IMR-90 (cell line): Measurements from ENCODE around the gene RAF1. TPM values are rescaled to one million over a fixed set of nuclear protein-coding genes. Genes with fewer than 3 reads are reported as not detected.

Source experiments
- ATAC-seq: fragments of 200-7000 bp; cut with Tn5 transposase; 2 replicates; pipeline ENCODE4 v1.9.1; 2020; ENCODE audit warnings: low read depth, mild to moderate bottlenecking, moderate library complexity
- BruUV-seq: library from RNA; stranded (reverse); fragments of 400-500 nt; replicated peaks from 2 replicates; lab custom pipeline; 2021; lab: Mats Ljungman, UMichigan
- CTCF ChIA-PET: fragments of 300-600 bp; formaldehyde crosslinking; extraction: SDS; loops from one replicate; lab custom pipeline; 2021; ENCODE audit warnings: antibody characterized with exemption; lab: Yijun Ruan, JAX
- POLR2A ChIA-PET: fragments of 300-600 bp; sonication (Branson Sonifier 250); formaldehyde crosslinking; loops from one replicate; lab custom pipeline; 2022; ENCODE audit warnings: antibody characterized with exemption; ENCODE audit not compliant: unreplicated experiment; lab: Charles Lee
- DNase-seq: peaks from one replicate; pipeline ENCODE4 v3.0.0; 2013
- H2AFZ ChIP-seq: replicated peaks from 2 replicates; pipeline ENCODE3; 2013; ENCODE audit warnings: low read length, mild to moderate bottlenecking; ENCODE audit not compliant: poor library complexity
- H2AK5ac ChIP-seq: 2 replicates; pipeline ENCODE4 v1.6.1; 2013; ENCODE audit warnings: low read depth, low read length, inconsistent platforms
- H2AK9ac ChIP-seq: replicated peaks from 2 replicates; pipeline ENCODE3; 2013; ENCODE audit warnings: mild to moderate bottlenecking, low read depth, low read length, moderate library complexity; ENCODE audit not compliant: poor library complexity
- H2BK120ac ChIP-seq: 2 replicates; pipeline ENCODE4 v1.6.1; 2013; ENCODE audit warnings: low read depth, low read length, inconsistent platforms
- H2BK15ac ChIP-seq: 3 replicates; pipeline ENCODE4 v1.6.1; 2013; ENCODE audit warnings: low read depth, low read length, inconsistent platforms
- H2BK20ac ChIP-seq: 2 replicates; pipeline ENCODE4 v1.6.1; 2013; ENCODE audit warnings: low read depth, mild to moderate bottlenecking, inconsistent platforms, low read length, moderate library complexity
- H2BK5ac ChIP-seq: 2 replicates; pipeline ENCODE4 v1.6.1; 2013; ENCODE audit warnings: mild to moderate bottlenecking, low read depth, low read length, inconsistent platforms; ENCODE audit not compliant: poor library complexity, severe bottlenecking
- H3K14ac ChIP-seq: replicated peaks from 2 replicates; pipeline ENCODE4 v1.6.1; 2013; ENCODE audit warnings: low read depth, low read length, inconsistent platforms
- H3K18ac ChIP-seq: 2 replicates; pipeline ENCODE4 v1.6.1; 2013; ENCODE audit warnings: low read depth, low read length, control low read depth
- H3K23ac ChIP-seq: 2 replicates; pipeline ENCODE4 v1.6.1; 2013; ENCODE audit warnings: low read depth, low read length, inconsistent platforms
- H3K27ac ChIP-seq: 2 replicates; pipeline ENCODE4 v1.5.1; 2013; ENCODE audit warnings: mild to moderate bottlenecking, control low read depth, low read length; ENCODE audit not compliant: insufficient read depth
- H3K27me3 ChIP-seq: 2 replicates; pipeline ENCODE4 v1.6.1; 2013; ENCODE audit warnings: low read length; ENCODE audit not compliant: control insufficient read depth, insufficient read depth
- H3K36me3 ChIP-seq: 2 replicates; pipeline ENCODE4 v1.6.1; 2013; ENCODE audit warnings: low read length, mixed read lengths; ENCODE audit not compliant: control insufficient read depth, insufficient read depth
- H3K4ac ChIP-seq: 2 replicates; pipeline ENCODE4 v1.6.1; 2013; ENCODE audit warnings: low read depth, low read length, inconsistent platforms
- H3K4me1 ChIP-seq: 2 replicates; pipeline ENCODE4 v1.6.1; 2013; ENCODE audit warnings: low read length, mixed read lengths; ENCODE audit not compliant: control insufficient read depth, insufficient read depth
- H3K4me2 ChIP-seq: 2 replicates; pipeline ENCODE4 v1.6.1; 2013; ENCODE audit warnings: low read depth, mild to moderate bottlenecking, control low read depth, low read length, moderate library complexity
- H3K4me3 ChIP-seq: 2 replicates; pipeline ENCODE4 v1.5.1; 2013; ENCODE audit warnings: low read depth, mild to moderate bottlenecking, control low read depth, low read length, moderate library complexity; ENCODE audit not compliant: insufficient read depth
- H3K56ac ChIP-seq: 2 replicates; pipeline ENCODE4 v1.6.1; 2013; ENCODE audit warnings: low read length, inconsistent platforms; ENCODE audit not compliant: insufficient read depth; ENCODE audit errors: extremely low read depth
- H3K79me1 ChIP-seq, 2 experiments: 2 replicates each; pipeline ENCODE4 v1.6.1; 2013; ENCODE audit warnings: low read length in 2 of 2, inconsistent platforms in 1 of 2, low read depth in 1 of 2
- H3K9ac ChIP-seq: 2 replicates; pipeline ENCODE4 v1.6.1; 2013; ENCODE audit warnings: low read depth, low read length, control low read depth
- H3K9me1 ChIP-seq: 2 replicates; pipeline ENCODE4 v1.6.1; 2013; ENCODE audit warnings: low read length, inconsistent platforms; ENCODE audit not compliant: insufficient read depth
- H3K9me3 ChIP-seq: 2 replicates; pipeline ENCODE4 v1.6.1; 2013; ENCODE audit warnings: low read length; ENCODE audit not compliant: control insufficient read depth, insufficient read depth
- H4K20me1 ChIP-seq: 2 replicates; pipeline ENCODE4 v1.6.1; 2013; ENCODE audit warnings: low read length, inconsistent platforms; ENCODE audit not compliant: insufficient read depth
- H4K5ac ChIP-seq: 2 replicates; pipeline ENCODE4 v1.6.1; 2013; ENCODE audit warnings: mild to moderate bottlenecking, low read depth, low read length, control low read depth
- H4K8ac ChIP-seq, 2 experiments: 2 replicates each; pipeline ENCODE4 v1.6.1; 2013; ENCODE audit warnings: low read depth in 2 of 2, low read length in 2 of 2, control low read depth in 1 of 2, inconsistent platforms in 1 of 2
- H4K91ac ChIP-seq: 2 replicates; pipeline ENCODE4 v1.6.1; 2013; ENCODE audit warnings: low read depth, low read length, inconsistent platforms; ENCODE audit not compliant: insufficient read depth
- BHLHE40 ChIP-seq: fragments of 150-350 bp; IDR thresholded peaks from 2 replicates; pipeline ENCODE4 v1.6.1; 2016; ENCODE audit warnings: mild to moderate bottlenecking, low read depth, low read length
- CEBPB ChIP-seq: IDR thresholded peaks from 2 replicates; pipeline ENCODE4 v1.6.1; 2012; ENCODE audit warnings: low read depth, low read length, improper control_type of control experiment
- CHD1 ChIP-seq: IDR thresholded peaks from 2 replicates; pipeline ENCODE4 v1.6.1; 2012; ENCODE audit warnings: low read depth, low read length, improper control_type of control experiment
- ELK1 ChIP-seq: fragments of 150-350 bp; IDR thresholded peaks from 2 replicates; pipeline ENCODE4 v1.6.1; 2016; ENCODE audit warnings: low read depth, mild to moderate bottlenecking, low read length, moderate library complexity, borderline replicate concordance
- FOS ChIP-seq: fragments of 150-350 bp; IDR thresholded peaks from 2 replicates; pipeline ENCODE4 v1.6.1; 2016; ENCODE audit warnings: low read depth, low read length
- MAFK ChIP-seq: IDR thresholded peaks from 2 replicates; pipeline ENCODE4 v1.6.1; 2012; ENCODE audit warnings: low read depth, low read length, improper control_type of control experiment
- MAZ ChIP-seq: IDR thresholded peaks from 2 replicates; pipeline ENCODE4 v1.6.1; 2012; ENCODE audit warnings: low read depth, mild to moderate bottlenecking, low read length, improper control_type of control experiment, moderate library complexity, borderline replicate concordance
- MXI1 ChIP-seq: IDR thresholded peaks from 2 replicates; pipeline ENCODE4 v1.6.1; 2012; ENCODE audit warnings: low read depth, mild to moderate bottlenecking, low read length, moderate library complexity, borderline replicate concordance
- NFE2L2 ChIP-seq: fragments of 150-350 bp; IDR thresholded peaks from 2 replicates; pipeline ENCODE4 v1.6.1; 2016; ENCODE audit warnings: low read depth, mild to moderate bottlenecking, low read length
- POLR2A ChIP-seq: IDR thresholded peaks from 2 replicates; pipeline ENCODE4 v1.6.1; 2012; ENCODE audit warnings: mild to moderate bottlenecking, low read depth, low read length
- RAD21 ChIP-seq: IDR thresholded peaks from 2 replicates; pipeline ENCODE4 v1.6.1; 2012; ENCODE audit warnings: low read length, improper control_type of control experiment
- RCOR1 ChIP-seq: IDR thresholded peaks from 2 replicates; pipeline ENCODE4 v1.6.1; 2012; ENCODE audit warnings: mild to moderate bottlenecking, low read length, improper control_type of control experiment; ENCODE audit not compliant: insufficient replicate concordance
- RFX5 ChIP-seq: IDR thresholded peaks from 2 replicates; pipeline ENCODE4 v1.8.0; 2012; ENCODE audit warnings: low read depth, mild to moderate bottlenecking, low read length, moderate library complexity
- SMC3 ChIP-seq: fragments of 150-350 bp; IDR thresholded peaks from 2 replicates; pipeline ENCODE4 v1.6.1; 2016; ENCODE audit warnings: low read depth, mild to moderate bottlenecking, antibody characterized with exemption, low read length, moderate library complexity
- USF2 ChIP-seq: fragments of 150-350 bp; IDR thresholded peaks from 2 replicates; pipeline ENCODE4 v1.6.1; 2017; ENCODE audit warnings: mild to moderate bottlenecking, antibody characterized with exemption, low read length, low read depth
- WGBS, 2 experiments: methylation state at CpG; one replicate each; pipeline versions ENCODE4 v1.1.5 to v1.1.7; 2013; ENCODE audit warnings: missing lambda C conversion rate in 2 of 2; ENCODE audit not compliant: insufficient read length in 1 of 2; ENCODE audit errors: extremely low coverage in 2 of 2; 5-methylcytosine and 5-hydroxymethylcytosine counted together
- dilution Hi-C: fragments of 300-500 bp; cut with HindIII; formaldehyde crosslinking; loops from one replicate; pipeline ENCODE4 v1.14.3; 2018; ENCODE audit warnings: low sequenced_read_pairs; ENCODE audit not compliant: unreplicated experiment
- in situ Hi-C: fragments of 300-500 bp; cut with MboI; formaldehyde crosslinking; loops from 3 replicates; pipeline ENCODE4 v1.14.3; 2019; ENCODE audit warnings: low sequenced_read_pairs, inconsistent platforms, mixed read lengths
- intact Hi-C: fragments of 100-400 bp; cut with micrococcal nuclease; formaldehyde crosslinking; loops from 2 replicates; pipeline ENCODE4 v1.10.0; 2022
- polyA plus RNA-seq, 3 experiments: library from polyadenylated mRNA; depleted of rRNA; stranded (reverse); fragments of >200 nt; gene quantifications; 2 replicates each; pipeline ENCODE4 v1.2.3, GENCODE V29; 2012; ENCODE audit warnings: low replicate concordance in 1 of 3
- total RNA-seq: library from RNA; depleted of rRNA; stranded (reverse); fragments of >200 nt; gene quantifications from 2 replicates; pipeline ENCODE4 v1.2.3, GENCODE V29; 2012
- TF ChIP-seq, protein P1 (sequence below): conservative IDR thresholded peaks from 2 replicates; pipeline ENCODE4 v1.5.1; 2012; ENCODE audit warnings: mild to moderate bottlenecking, low read depth, low read length, improper control_type of control experiment

The RAF1 gene
- total and polyA plus RNA-seq, 2 of the 4 experiments (the other 2 are of a cell fraction) = 115 to 151 TPM

DNA sequence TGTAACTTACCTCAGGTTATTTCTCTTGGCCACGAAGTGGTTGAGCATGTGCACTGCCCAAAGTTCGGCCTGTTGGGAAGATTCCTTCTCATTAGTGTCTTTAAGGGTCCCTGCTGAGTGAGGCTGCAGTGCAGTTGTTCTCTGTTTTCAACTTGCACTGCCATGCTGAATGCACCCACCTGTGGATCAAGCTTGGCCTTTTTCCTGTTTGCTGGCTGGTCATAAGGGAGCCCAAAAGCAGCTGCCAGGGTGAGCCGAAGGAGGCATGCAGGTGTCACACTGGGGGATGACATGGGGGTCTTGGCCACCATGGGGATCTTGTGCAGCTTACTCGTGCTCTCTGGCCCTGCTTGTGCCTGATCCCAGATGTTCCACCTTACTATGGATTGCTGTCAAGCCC is 46.1 kb upstream of the RAF1 start:
- H3K36me3 ChIP-seq = no peaks in the 10 kb centered on the region
- H3K79me1 ChIP-seq = no peaks in the 10 kb centered on the region
- no peak overlapping the region for H4K5ac ChIP-seq
- dilution Hi-C loops (no loop called here), intact Hi-C loops (no loop called here), in situ Hi-C loops (no loop called here)
- ChIA-PET CTCF (no interaction called here), POLR2A (no interaction called here)
- no peak overlapping the region for H3K56ac ChIP-seq
- no peak overlapping the region for H3K4me3 ChIP-seq
- H2BK20ac ChIP-seq = no peak overlapping the region
- H3K9me3 ChIP-seq = no peaks in the 10 kb centered on the region
- no peak for ATAC-seq
- no peak overlapping the region for H4K91ac ChIP-seq
- H3K4ac ChIP-seq = no peak overlapping the region
- H2BK120ac ChIP-seq = no peak overlapping the region
- no peak overlapping the region for H2BK5ac ChIP-seq
- peaks cover 3% of the 10 kb centered on the region; the same call in 1 of the 2 replicates for H3K4me1 ChIP-seq
- no peak overlapping the region for H2AK5ac ChIP-seq
- no peak overlapping the region for H3K4me2 ChIP-seq
- no peak for TF ChIP-seq FOS
- TF ChIP-seq SMC3 = no peak
- no peak for TF ChIP-seq MAFK
- TF ChIP-seq, protein P1, sequence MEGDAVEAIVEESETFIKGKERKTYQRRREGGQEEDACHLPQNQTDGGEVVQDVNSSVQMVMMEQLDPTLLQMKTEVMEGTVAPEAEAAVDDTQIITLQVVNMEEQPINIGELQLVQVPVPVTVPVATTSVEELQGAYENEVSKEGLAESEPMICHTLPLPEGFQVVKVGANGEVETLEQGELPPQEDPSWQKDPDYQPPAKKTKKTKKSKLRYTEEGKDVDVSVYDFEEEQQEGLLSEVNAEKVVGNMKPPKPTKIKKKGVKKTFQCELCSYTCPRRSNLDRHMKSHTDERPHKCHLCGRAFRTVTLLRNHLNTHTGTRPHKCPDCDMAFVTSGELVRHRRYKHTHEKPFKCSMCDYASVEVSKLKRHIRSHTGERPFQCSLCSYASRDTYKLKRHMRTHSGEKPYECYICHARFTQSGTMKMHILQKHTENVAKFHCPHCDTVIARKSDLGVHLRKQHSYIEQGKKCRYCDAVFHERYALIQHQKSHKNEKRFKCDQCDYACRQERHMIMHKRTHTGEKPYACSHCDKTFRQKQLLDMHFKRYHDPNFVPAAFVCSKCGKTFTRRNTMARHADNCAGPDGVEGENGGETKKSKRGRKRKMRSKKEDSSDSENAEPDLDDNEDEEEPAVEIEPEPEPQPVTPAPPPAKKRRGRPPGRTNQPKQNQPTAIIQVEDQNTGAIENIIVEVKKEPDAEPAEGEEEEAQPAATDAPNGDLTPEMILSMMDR = no peak
- TF ChIP-seq USF2 = no peak
- no peak for TF ChIP-seq CHD1
- TF ChIP-seq MXI1 = no peak
- no peak for TF ChIP-seq RCOR1
- TF ChIP-seq POLR2A = no peak
- TF ChIP-seq MAZ = no peak
- TF ChIP-seq RFX5 = no peak
- no peak for TF ChIP-seq CEBPB
- TF ChIP-seq ELK1 = no peak
- TF ChIP-seq RAD21 = no peak
- no peak for TF ChIP-seq BHLHE40
- no peak for TF ChIP-seq NFE2L2
- H3K9me1 ChIP-seq = 0 out of 2 replicates have a peak, but pooled peaks cover 5% of the 10 kb centered on the region
- no peak overlapping the region for H2BK15ac ChIP-seq
- no peak overlapping the region for H2AK9ac ChIP-seq
- no peak overlapping the region for H3K23ac ChIP-seq
- no peak overlapping the region for H3K9ac ChIP-seq
- H4K8ac ChIP-seq = no peak overlapping the region
- no peak overlapping the region for H3K18ac ChIP-seq
- no peak overlapping the region for H3K27ac ChIP-seq
- no TSS peak for BruUV-seq
- no peak for DNase-seq
- no peak overlapping the region for H2AFZ ChIP-seq
- H3K14ac ChIP-seq = no peak overlapping the region
- no peaks in the 10 kb centered on the region for H4K20me1 ChIP-seq
- no CpG with 5 or more reads among the region's 4 CpGs for WGBS, 2 experiments
- H3K27me3 ChIP-seq = peaks cover 8% of the 10 kb centered on the region; the same call in 1 of the 2 replicates
